SIG-M5 (cell line): ENCODE results near the gene MPDU1.
"Not testable (repeated sequence)": the region's sequence is repeated elsewhere in the genome, so short reads cannot be mapped to it uniquely, and the experiment has no call there.

Experiments
- DNase-seq: peaks from one replicate; lab custom pipeline; 2025; lab: John Stamatoyannopoulos, UW

MPDU1 gene

DNA sequence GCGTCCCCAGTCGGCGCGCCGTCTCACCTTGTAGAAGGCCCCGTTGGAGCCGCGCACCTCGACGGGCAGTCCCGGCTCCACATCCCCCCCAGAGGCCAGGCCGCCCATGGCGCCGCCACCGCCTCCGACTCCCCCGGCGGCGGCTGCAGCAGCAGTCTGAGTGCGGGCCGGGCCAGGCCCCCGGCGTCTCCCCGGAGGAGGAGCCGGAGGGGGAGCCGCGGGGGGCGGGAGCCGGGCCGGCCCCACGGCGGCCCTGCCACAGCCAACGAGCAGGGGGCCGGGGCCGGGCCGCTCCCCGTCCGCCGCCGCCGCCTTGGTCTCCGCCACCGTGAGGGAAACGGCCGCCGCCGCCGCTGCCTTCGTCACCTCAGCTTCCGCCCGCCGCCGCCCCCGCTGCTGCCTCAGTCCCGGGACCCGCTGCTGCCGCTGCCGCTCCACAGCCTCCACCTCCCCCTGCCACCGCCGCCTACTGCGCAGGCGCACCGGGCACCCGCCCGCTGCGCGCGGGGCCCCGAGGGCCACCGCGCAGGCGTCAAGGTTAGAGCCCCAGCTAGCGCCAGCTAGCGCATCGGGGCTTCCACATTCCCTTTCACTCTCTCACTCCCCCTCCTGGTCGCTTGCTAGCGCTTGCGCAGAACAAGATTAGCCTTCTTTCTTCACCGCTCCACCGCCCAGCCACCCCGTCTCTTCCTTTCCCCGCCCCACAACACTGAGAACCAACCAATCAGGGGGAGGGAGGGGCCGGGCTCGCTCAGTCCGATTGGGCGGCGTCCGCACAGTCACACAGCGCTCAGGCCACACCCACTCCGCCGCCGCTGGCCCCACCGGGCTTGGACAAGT is 31.0 kb downstream of the MPDU1 start, which contains the start of gene FXR2:
TSS of gene FXR2 (minus strand) at position 473 of the 840 bp plus-strand sequence. CDS start at position 108, 365 bp downstream.
- peak; percentile 100 for DNase-seq

DNA sequence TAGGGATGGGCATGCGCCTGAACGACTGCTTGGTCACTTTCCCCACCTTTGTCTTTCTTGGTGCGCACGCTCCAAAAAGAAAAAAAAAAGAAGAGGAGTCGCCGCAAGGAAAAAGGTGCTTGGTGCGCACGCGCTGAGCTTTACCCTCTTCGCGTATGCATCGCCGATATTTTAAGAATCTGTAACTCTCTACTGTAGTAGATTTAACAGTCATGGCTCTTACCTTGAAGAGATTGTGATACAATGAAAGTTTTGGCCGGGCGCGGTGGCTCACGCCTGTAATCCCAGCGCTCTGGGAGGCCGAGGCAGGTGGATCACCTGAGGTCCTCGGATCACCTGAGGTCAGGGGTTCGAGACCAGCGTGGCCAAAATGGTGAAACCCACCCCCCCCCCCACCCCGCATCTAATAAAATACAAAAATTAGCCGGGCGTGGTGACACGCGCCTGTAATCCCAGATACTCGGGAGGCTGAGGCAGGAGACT is 31.7 kb downstream of the MPDU1 start:
- DNase-seq, result no peak

DNA sequence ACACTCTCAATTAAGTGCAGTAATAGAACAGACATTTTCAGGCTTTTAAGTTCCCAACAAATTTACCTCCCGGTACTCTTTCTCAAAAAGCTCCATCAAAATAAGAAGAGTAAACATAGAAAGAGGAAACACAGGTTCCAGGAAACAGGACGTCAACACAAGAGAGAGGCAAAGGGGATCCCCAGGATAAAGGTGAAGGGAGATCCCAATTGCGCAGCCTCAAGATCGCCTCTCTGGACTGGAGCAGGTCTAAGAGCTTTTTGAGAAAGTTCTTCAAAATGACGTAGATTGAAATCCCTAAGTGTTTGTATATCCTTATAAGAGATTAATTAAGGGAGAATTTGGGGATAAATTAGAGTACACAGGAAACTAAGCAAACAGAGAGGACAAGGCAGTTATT is 35.0 kb downstream of the MPDU1 start:
- DNase-seq, result no peak

DNA sequence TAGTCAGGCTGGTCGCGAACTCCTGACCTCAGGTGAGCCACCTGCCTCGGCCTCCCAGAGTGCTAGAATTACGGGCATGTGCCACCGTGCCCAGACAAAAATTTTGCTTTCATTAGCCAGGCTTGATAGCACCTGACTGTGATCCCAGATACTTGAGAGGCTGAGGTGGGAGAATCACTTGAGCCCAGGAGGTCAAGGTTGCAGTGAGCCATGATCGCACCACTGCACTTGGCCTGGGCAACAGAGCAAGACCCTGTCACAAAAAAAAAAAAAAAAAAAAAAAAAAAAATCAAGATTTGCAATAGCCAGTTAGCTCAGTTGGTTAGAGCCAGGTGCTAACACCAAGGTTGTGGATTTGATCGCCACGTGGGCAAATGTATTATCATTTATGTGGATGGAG is 37.2 kb downstream of the MPDU1 start:
- DNase-seq, result no peak

DNA sequence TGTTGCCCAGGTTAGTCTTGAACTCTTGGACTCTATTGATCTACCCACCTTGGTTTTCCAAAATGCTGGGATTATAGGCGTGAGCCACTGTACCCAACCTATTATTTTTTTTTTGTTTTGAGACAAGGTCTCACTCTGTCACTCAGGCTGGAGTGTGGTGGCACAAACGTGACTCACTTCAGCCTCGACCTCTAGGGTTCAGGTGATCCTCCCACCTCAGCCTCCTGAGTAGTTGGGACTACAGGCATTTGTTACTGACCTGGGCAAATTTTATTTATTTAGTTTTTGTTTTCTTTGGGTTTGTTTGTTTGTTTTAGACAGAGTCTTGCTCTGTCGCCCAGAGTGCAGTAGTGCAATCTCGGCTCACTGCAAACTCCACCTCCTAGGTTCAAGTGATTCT is 40.0 kb downstream of the MPDU1 start:
- no peak for DNase-seq

DNA sequence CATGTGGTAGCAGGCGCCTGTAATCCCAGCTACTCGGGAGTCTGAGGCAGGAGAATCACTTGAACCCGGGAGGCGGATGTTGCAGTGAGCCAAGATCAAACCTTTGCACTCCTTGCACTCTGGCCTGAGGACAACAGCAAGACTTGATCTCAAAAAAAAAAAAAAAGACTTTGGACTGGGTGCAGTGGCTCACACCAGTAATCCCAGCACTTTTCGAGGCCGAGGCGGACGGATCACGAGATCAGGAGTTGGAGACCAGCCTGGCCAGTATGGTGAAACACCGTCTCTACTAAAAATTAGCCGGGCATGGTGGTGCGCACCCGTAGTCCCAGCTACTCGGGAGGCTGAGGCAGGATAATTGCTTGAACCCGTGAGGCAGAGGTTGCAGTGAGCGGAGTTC is 42.1 kb downstream of the MPDU1 start:
- DNase-seq, result not testable (repeated sequence)

DNA sequence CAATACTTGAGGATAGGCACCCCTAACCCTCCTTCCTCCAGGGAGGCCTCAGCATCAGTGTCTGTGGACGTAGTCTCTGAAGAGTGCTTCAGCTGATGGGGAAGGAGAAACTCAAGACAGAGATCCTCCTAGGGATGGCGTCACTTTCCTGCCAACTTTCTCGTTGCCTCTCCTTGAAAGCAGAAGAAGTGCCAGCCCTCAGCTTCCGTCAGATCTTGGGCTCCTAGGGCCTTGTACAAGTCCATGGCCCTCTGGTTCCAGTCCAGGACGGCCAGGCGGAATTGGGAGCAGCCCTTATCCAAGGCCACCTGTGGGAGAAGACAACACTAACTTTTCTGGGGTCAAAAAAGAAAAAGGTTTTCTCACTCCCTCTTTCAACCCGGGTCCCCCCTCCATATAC is 42.7 kb downstream of the MPDU1 start:
- no peak for DNase-seq

DNA sequence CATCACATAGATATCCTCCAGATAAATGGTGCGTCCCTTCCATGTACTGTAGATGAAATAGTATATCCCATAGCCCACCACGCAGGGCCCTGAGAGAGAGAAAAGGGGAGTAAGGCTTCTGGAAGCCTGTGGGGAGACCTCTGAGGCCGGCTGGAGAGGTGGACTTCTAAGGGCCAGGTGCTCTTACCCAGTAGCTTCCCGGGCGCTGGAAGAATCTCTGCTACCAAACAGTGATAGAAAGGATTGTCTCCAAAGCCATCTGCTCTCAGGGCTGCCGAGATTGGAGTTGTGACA is 43.3 kb downstream of the MPDU1 start:
- no peak for DNase-seq

DNA sequence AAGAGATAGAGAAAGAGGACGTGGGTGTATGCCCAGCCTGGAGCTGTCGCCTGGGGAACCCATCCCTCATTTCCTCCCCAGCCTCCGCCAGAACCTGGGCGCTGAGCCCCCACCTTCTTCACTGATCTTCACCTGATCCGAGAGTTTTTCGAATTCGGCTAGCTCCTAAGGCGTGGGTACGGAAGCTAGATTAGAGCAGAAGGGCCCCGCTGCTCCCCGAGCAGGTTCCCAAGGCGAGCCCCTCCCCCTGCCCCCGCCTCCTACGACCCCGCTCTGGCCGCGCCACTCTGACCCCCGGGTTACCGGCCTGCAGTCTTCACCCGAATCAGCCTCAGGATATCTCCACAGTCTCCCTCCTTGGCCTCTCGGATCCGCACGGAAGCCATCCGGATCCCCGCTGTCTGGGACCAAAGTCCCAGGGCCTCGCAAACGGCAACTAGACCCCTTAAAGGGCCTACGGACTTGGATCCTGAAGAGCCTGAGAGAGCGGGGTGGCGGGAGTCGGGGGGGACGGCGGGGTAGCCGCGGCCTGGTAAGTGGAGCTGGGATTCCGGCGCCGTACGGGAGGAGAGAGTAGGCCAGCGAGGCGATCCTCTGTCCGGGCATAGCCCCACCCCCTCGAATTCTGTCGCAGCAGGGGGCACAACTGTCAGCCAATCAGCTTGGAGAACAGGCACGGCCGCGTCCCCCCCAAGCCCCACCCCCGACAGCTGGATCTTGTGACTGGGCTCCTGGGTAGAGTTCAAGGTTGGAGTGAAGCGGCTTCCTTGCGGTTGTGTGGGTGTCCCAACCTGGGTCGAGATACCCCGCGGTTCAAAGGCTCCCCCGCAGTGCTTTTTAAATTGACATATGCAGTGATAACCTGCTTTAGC is 43.8 kb downstream of the MPDU1 start, which contains the start of gene SAT2:
TSS of gene SAT2 (minus strand) at position 572 of the 872 bp plus-strand sequence. CDS start at position 386, 186 bp downstream.
- DNase-seq, result no peak

DNA sequence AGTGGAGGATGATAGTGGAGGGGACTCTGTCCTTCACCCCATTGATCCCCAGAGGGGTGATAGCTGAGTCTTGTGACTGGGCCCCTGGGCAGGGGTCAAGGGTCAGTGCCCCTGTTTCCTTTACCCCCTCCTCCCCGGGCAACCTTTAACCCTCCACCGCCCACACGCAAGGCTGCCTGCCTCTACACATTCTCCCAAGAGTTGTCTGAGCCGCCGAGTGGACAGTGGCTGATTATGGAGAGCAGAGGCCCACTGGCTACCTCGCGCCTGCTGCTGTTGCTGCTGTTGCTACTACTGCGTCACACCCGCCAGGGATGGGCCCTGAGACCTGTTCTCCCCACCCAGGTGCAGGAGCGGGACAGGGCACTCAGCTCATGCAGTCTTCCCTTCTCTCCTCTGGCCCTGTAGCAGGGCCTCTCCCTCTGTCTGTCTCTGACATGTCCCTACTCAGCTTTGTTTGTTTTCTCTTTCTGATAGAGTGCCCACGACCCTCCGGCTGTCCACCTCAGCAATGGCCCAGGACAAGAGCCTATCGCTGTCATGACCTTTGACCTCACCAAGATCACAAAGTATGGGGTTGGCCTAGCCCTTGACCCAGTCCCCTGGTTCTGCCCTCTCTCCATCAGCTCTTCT is 46.4 kb downstream of the MPDU1 start, which contains the start of gene SHBG:
TSS of gene SHBG (plus strand) at position 197 of the 633 bp plus-strand sequence. CDS start at position 235, 38 bp downstream.
- no peak for DNase-seq

DNA sequence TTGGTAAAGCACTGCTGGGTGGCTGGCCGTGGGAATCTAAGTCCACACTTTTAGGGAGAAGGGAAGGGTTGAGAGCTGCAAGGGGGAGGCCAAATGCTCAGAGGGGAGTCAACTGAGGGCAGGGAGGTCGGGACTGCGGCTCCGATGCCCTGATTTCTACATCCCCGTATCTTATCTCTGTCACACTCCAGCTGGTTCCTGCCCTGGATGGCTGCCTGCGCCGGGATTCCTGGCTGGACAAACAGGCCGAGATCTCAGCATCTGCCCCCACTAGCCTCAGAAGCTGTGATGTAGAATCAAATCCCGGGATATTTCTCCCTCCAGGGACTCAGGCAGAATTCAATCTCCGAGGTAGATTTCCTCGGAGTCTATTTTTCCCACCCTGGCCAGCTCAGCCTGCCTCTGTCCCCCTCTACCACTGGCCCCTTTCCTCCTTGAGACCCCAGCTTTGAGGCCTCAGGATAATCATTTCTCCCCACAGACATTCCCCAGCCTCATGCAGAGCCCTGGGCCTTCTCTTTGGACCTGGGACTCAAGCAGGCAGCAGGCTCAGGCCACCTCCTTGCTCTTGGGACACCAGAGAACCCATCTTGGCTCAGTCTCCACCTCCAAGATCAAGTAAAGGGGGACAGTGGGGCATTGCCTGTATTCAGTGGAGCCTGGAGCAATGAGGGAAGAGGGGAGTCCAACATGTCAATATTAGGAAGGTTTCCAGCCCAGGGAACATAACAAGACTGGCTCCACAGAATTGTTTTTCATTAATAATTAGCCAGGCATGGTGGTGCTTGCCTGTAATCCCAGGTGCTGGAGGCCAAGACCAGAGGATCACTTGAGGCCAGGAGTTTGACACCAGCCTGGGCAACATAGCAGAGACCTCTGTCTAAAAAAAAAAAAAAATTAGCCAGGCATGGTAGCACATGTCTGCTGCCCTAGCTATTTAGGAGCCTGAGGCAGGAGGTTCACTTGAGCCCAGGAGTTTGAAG is 48.0 kb downstream of the MPDU1 start:
- DNase-seq, result no peak

DNA sequence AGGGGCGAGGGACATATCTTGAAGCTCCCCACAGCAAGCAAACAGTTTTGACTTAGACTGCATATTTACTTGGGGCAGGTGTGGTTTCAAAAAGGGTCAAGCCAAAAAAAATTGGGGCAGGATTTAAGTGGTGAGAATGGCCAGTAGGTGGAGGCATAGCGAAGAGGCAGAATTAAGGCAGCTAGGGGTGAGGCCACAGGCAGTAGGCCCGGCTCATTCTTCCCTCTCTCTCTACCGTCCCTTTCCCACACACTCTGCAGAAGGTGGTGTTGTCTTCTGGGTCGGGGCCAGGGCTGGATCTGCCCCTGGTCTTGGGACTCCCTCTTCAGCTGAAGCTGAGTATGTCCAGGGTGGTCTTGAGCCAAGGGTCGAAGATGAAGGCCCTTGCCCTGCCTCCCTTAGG is 48.8 kb downstream of the MPDU1 start:
- DNase-seq, result no peak

DNA sequence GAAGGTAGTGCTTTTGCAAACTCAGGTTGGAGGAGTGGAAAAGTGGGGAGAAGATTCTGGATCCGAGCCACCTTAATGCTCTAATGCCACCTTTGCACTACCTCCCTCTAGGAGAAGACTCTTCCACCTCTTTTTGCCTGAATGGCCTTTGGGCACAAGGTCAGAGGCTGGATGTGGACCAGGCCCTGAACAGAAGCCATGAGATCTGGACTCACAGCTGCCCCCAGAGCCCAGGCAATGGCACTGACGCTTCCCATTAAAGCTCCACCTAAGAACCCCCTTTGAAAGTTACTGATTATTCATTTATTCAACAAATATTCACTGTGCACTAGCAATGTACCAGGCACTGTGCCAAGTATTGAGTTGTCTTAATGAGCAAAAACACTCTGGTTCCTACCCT is 49.4 kb downstream of the MPDU1 start:
- DNase-seq, result no peak

DNA sequence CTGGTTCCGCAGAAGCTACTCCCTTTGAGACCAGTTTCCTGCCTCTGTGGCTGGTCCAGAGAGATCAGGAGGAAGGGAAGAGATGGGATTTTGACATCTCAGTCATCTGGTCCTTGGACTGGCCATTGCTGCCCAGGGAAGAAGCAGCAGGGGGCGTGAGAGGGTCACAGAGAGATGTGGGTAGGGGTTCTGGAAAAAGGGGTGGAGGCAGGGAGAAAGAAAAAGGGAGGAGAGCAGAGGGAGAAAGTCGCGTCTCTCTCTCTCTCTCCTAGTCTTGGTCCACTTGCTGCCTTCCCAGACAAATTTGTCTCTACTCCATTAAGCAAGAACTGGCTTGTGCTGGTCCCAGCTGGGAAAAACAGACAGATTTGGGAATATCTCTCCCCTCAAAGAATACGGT is 50.7 kb downstream of the MPDU1 start:
- DNase-seq, result no peak

DNA sequence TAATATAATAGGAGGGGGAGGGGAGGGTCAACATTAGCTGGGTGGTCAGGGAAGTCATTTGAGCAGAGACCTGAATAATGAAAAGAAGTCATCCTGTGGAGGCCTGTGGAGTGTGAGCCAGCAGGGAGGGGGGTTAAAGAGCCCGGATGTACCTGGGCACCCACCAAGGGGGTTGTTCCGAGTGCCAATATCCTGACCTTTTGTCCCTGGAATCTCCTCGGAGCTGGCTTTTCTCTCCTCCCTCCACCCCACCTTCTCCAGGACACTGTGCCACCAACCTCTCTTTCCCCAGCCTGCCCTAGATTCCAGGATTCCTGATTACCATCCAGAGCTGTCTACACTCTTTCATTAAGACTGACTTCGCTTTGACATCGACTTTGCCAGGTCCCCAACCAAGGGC is 52.5 kb downstream of the MPDU1 start:
- no peak for DNase-seq
